GM23248 (cell line): ENCODE data around the gene USP32.

Source experiments
- EZH2 ChIP-seq: fragments of 200-600 bp; sonication (generic); IDR thresholded peaks from 2 replicates; pipeline ENCODE4 v1.6.1; 2018; ENCODE audit warnings: antibody characterized with exemption, mild to moderate bottlenecking; ENCODE audit not compliant: insufficient read depth, poor library complexity, severe bottlenecking
- EZH2phosphoT487 ChIP-seq: fragments of 200-600 bp; sonication (generic); IDR thresholded peaks from 2 replicates; pipeline ENCODE4 v1.6.1; 2018; ENCODE audit warnings: antibody characterized with exemption, moderate library complexity, mild to moderate bottlenecking, low read depth; ENCODE audit not compliant: insufficient read depth

DNA sequence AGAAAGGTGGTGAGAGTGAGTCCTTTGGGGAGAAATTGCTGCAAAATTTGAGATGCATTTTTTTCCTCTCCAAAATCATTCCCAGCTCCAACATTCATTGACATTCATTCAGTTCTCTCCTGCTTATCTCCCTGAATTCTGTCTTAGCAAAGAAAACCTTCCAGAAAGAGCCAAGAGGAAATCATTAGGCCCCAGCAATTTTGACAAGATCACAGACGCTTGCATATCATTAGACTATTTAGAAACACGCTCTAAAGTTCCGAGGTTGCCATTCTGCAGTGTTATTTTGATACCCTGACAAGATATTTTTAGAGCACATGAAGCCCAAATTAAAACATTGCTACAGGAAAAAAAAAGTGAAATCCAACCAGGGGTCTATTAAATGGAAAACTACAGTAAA lies 20.8 kb upstream of the USP32 start:
- no peak for TF ChIP-seq EZH2
- no peak for TF ChIP-seq EZH2phosphoT487
